ENCODE results near the gene SLC38A9.
"Not testable (repeated sequence)": the region's sequence is repeated elsewhere in the genome, so short reads cannot be mapped to it uniquely, and the experiment has no call there.

SLC38A9 gene

DNA sequence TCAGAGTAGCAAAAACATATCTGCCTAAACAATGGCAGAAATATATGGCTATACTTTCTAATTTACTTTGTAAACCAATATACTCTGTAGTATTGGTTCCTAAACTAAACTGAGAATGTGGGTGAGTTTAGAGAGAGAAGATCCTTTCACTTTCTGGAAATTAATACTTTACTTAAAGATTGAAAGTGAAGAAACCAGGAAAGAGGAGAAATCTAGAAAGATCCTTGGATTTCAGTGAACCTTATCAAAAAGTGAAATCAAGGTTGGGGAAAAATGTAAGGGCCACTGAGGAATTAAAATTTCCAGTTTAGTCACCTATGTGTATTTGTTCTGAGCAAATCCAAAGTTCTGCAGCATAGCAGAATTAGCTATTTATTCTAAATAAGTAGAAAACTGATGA, 5.9 kb downstream of the SLC38A9 start:
- DNase-seq (ENCODE audit: low read depth) = no peak

DNA sequence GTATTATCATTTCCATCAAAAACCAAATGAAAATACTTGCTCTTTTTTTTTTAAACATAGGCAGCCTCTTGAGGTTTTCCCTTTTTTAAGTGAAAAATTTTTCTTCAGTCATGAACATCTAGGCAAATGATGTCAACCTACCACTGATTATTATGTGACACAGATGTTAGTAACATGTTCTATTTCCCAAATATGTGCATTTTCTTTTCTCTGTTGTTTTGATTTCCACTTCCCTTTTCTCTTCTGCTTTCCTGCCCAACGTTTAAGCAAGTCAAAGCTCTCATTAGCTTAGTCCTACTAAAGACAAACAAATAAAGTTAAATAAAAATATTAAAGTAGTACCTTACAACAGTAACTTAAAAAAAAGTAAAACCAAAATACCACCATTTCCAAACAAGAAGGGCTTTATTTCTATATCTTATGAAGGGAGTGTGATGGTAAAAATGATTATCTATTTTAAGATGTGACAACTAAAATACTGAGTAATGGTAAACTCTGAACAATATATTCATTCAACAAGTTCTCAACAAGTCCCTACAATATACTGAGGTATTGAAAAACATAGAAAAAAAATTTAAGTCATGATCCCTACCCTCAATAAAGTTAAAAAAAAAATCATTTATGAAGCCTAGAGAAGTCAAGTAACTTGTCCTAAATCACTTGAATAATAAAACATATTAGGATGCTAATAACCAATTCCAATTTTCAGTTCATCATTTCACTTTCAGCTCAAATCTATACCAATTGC, 9.4 kb downstream of the SLC38A9 start:
- DNase-seq (ENCODE audit: low read depth) = no peak

DNA sequence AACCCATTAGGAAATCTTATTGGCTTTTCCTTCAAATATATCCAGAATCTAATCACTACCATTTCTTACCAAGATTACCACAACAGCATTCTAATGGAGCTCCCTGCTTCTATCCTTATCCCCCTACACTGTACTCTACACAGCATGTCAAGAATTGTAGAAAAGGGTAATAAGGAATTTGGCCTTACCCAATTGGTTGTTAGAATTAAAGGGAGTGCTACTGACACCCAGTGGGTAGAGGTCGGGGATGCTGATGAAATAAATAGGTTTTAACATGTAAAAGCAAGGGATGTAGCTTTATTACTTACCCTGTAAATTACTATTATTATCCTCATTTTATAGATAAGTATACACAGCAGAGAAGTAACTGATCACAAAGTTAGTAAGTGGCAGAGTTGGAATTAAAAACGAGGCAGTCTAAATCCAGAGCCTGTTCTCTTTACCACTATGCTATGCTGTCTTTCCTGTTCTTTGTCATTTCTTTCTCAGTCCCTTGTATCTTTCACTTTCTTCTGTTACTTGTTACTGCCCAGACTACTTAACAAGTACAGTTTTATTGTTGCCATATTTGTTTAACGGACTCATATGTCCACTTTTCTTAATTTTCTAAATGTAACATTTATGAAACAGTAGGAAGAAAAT, 10.5 kb downstream of the SLC38A9 start:
- DNase-seq (ENCODE audit: low read depth) = no peak

DNA sequence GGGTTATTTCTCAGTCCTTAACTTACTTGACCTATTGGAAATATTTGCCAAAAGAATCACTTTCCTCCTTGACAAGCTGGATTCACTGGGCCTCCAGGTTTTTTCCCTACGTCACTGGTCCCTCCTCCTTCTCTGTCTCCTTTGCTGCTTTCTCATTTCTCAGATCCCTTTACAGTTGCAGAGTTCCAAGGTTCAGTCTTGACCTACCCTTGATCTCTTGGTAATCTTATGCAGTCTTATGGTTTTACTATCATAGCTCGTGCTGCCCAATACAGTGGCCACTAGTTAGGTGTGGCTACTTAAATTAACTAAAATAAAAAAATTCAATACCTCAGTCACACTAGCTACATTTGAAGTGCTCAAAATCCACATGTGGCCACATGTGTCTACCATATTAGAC, 11.4 kb downstream of the SLC38A9 start:
- no peak for DNase-seq (ENCODE audit: low read depth)

DNA sequence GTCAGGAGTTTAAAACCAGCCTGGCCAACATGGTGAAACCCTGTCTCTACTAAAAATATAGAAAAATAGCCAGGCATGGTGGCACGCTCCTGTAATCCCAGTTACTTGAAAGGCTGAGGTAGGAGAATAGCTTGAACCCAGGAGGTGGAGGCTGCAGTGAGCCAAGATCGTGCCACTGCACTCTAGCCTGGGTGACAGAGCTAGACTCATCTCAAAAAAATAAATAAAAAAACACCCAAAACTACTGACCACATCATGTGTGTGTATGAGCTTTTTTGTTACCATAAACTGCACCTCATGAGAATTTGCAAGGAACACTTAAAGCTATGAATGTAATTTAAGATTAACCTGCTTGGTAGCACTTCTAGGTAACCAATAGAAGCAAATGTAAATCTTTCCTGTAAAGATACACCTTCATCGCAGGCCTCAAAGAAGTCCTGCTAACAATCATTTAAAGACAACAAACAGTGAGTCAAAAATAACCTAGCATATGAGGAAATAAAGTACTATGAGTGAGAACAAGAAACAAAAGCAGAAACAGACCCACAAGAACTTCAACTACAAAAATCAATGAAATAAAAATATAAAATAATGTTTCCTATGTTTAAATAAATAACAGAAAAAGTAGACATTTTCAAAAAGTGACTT, 13.0 kb downstream of the SLC38A9 start:
- no peak for DNase-seq (ENCODE audit: low read depth)

DNA sequence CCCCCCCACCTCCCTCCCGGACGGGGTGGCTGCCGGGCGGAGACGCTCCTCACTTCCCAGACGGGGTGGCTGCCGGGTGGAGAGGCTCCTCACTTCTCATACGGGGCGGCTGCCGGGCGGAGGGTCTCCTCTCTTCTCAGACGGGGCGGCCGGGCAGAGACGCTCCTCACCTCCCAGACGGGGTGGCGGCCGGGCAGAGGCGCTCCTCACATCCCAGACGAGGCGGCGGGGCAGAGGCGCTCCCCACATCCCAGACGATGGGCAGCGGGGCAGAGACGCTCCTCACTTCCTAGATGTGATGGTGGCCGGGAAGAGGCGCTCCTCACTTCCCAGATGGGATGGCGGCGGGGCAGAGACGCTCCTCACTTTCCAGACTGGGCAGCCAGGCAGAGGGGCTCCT, 15.4 kb downstream of the SLC38A9 start:
- DNase-seq (ENCODE audit: low read depth) = not testable (repeated sequence)

DNA sequence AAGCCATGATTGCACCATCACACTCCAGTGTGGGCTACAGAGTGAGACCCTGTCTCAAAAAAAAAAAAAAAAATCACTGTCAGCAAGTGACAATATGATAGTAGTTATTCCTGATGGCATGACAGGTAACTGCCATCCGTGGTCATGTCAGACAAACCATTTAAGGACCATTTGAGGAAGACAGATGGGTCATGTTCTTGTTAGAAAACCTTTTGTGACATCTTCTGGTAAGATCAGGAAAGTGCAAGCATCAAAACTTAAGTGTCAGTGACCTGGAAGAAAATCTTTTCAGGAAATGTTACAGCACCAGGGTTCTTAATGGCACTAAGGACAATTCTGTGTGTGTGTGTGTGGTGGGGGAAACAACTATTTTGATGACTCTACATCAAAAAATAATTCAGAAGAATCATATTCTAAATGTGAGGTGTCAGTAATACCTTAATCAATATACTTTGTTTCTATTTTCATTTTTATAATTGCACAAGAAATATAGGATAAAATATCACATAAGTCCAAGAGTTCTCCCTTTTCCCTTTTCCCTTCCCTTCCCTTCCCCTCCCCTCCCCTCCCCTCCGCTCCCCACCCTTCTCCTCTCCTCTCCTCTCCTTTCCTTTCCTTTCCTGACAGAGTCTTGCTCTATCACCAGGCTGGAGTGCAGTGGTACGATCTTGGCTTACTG, 17.8 kb downstream of the SLC38A9 start:
- DNase-seq (ENCODE audit: low read depth) = no peak

DNA sequence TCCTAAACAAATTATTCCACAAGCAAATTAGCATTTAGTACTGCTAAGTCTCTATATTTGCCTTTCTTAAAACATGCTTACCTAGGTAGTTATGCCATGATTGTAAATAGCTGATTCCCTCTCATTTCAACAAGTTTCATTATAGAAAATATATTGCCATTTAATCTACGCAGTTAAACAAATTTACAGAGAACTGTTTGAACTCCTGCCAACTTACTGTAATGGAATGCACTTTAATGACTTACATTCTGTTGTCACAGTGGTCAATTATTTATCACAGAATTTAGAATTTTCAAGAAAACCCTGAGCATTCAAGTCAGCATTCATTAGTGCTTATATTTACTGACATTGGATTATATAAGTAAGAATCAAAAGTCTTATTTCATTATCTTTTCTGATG, 19.6 kb downstream of the SLC38A9 start:
- DNase-seq (ENCODE audit: low read depth) = no peak

DNA sequence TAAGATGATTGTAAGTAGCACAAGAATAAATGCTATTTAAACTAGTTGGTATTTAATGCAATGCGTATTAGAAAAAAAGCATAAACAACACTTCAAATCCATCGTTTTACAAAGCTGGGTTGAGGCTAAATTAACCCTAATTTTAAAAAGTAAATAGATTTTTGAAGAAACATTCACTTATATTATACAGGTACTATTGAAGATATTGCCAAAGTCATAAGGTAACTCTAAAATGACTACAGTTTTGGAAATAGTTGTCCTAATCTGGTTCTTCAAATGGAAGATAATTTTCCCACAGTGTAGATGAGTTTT, 20.1 kb downstream of the SLC38A9 start:
- no peak for DNase-seq (ENCODE audit: low read depth)

DNA sequence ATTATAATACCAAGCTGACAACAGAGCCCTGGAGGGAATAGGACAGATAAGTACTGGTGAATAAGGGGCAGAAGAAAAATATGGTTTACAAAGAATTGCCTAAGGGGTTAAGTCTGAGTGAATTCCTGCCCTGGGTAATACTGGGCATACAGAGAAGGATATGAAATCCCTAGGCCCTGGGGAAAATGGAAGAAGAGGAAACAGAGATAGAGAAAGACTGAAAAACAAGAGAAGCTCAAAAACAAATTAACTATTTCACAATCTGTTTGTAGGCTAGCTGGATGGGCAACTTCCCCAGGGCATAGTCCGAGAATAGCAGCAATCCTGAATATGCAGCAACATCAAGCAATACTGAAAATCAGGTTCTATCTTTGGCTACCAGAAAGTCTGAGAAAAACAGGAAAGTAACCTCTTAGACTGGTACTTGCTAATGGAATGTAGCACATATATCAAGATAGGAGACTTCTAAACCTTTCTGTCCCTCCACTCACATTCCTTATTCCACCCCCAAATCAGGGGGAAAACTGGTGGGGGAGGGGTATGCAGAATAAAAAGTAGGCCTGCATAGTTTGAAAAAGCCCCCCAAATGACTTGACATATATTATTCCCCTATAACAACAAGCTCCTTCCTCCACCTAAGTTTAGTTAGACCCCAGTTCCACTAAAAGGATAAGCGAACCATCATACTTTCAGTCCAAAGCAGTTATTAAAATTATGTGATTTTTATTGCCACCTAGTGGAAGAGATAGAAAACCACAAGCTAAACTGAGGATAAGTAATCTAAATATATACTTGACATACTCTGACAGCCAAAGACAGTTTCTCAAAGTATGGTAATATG, 20.6 kb downstream of the SLC38A9 start:
- DNase-seq (ENCODE audit: low read depth) = no peak

DNA sequence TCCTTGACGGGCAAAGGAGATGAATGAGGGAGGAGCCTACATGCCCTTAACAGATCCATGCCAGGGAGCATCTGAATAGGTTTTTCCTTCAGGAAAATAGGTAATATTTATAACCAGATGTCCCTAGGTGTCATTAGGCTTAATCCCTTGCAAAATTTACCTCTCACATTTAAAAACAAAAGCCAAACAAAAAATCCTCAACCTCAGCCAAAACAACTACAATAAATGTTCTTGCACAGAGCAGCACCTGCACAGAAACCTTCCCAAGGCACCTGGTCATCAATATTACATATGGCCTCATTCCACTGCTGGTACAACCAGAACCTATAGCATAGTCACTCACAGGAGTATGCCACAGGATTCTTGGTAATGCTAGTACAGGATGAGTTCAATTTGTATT, 30.1 kb downstream of the SLC38A9 start:
- no peak for DNase-seq (ENCODE audit: low read depth)

DNA sequence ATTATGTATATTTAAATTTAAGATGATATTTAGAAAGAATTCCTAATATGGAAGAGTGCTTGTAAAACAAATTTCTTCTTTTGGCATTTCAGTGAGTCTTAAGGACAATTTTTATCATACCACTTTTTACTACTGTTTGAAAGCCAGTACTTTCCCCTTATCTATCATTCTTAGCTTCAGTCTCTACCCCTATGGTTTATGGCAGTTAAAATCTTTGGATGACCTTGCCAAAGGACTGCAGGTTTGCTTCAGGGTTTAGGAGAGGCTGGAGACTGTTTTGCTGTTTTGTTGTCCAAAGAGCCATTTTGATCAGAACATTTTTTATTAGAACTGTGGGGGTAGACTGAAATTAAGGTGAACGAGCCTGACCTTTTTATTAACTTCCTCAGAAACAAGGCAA, 30.8 kb downstream of the SLC38A9 start:
- DNase-seq (ENCODE audit: low read depth) = no peak

DNA sequence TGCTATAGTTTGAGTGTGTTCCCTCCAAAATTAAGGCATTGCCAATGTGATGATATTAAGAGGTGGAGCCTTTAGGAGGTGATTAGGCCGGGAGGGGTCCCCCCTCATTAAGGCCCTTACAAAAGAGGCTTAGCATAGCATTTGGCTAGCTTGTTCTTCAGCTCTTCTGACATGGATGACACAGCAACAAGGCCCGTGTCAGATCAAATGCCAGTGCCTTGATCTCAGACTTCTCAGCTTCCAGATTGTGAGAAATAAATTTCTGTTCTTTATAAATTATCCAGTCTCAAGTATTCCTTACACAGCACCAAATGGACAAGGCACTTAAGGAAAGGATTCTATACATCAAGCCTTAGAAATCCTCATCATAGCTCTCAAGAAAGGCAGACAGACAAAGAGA, 31.8 kb downstream of the SLC38A9 start:
- DNase-seq (ENCODE audit: low read depth) = no peak

DNA sequence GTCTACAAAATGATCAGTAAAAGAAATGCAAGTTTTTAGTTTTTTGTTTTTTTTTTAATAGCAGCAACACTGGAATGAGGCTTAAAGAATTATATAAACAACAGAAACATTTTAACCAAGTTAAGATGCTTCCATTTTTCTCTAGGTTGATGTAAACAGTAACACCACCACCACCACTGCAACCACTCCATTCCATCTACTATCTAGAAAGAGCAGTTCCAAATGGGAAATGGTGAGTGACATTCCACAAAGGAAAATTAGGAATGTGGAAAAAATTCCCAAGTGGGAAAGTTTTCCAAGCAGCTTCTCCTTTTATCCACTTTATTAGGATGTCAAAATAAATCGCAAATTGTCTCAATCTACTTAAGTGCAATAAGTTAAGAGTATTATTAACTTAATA, 32.6 kb downstream of the SLC38A9 start:
- DNase-seq (ENCODE audit: low read depth) = no peak

DNA sequence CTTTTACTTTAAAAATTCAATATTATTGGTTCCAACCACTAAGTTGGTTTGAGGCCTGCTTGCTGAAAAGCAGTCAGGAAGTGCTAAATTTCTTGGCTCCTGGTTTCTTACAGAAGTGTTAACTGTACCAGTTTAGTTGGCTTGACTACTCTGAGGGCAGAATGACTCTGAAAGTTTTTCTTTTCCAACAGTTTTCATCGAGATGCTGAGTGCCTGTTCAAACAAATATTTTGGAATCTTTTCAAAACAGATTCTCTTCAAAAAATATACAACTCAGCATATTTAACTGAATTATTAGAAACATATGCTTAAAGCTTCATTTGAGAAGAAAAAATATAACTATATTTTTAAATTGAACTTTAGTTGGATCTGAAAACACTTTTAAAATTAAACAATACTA, 37.0 kb downstream of the SLC38A9 start:
- no peak for DNase-seq (ENCODE audit: low read depth)

DNA sequence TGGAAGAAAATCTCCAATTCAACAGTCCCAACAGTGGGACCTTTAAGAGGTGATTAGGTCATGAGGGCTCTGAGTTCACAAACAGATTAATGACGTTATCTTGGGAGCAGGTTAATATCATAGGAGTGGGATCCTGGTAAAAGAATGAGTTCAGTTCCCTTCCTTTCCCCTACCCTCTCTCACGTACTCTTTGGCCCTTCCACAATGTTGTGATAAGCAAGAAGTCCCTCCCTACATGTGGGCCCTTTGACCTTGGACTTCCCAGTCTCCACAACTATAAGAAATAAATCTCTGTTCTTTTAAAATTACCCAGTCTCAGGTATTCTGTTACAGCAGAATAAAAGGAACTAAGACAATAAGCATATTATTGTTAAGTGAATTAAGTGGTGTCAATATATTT, 37.8 kb downstream of the SLC38A9 start:
- DNase-seq (ENCODE audit: low read depth) = no peak

DNA sequence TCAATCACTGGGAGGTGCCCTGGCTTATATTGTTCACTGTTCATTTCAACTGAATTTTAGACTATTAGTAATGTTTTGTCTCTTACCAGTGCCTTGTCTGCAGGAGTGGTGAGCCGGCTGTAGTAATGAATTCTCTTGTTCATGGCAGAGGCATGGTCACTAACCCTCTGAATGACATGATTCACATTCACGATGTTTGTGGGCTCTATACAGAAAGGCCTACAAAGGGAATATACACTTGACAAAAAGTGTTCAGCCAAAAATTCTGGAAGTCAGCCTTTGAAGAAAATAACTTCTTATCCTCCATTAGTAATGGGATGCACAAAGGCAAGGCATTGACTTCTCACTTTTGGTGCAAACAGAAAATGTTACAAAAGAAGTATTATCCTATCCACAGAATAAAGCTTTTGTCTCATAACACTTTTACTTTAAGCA, 39.6 kb downstream of the SLC38A9 start:
- no peak for DNase-seq (ENCODE audit: low read depth)

DNA sequence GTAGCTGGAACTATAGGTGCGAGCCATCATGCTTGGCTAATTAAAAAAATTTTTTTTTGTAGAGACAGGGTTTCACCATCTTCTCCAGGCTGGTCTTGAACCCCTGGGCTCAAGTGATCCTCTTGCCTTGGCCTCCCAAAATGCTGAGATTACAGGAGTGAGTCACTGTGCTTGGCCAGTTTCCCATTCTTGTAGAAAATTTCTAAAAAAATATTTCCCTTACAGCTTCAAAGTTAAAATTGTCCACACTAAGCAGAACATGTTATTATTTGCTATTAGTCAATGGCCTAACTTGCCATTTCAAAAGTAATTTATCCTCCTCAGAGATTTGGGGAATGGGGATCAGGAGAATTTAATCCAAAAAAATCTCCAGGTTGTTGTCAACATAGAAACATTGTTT, 40.1 kb downstream of the SLC38A9 start:
- no peak for DNase-seq (ENCODE audit: low read depth)

DNA sequence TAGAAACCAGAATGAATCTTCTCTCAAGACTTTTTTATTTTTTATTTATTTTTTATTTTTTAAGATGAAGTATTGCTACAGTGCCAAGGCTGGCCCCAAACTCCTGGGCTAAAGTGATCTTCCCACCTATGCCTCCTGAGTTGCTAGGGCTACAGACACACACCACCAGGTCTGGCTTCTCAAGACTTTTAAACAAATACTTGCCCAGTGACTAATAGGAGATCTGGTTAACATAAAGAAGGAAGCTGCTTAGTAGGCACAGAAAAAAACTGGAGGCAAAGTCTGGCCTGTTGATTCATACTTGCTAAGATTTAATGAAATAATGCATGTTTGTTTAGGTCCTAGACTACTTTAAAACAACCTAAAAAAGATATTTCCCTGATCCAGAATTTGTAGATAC, 43.8 kb downstream of the SLC38A9 start:
- DNase-seq (ENCODE audit: low read depth) = no peak

DNA sequence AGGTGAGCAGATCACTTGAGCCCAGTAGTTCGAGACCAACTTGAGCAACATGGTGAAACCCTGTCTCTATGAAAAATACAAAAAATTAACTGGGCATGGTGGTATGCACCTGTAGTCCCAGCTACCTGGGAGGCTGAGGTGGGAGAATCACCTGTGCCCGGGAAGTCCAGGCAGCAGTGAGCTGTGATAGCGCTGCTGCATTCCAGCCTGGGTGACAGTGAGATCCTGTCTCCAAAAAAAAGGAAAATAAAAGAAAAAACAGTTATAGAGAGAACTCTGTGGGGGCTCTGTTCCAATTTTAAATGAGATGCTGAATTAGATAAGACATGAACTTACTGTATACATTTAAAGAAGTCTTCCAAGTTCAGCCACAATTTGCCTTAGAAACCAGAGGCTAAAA, 44.2 kb downstream of the SLC38A9 start:
- DNase-seq (ENCODE audit: low read depth) = no peak

DNA sequence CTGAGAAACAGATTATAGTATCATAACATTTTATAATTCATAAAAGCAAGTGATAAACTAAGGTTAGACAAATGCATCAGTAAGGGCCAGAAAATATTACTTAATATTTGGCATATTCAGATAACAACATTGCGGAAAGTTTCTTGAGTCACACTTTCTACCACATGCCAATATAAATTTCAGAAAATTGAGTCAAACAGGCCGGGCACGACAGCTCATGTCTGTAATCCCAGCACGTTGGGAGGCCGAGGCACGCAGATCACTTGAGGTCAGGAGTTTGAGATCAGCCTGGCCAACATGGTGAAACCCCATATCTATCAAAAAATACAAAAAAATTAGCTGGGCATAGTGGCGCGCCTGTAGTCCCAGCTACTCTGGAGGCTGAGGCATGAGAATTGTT, 47.1 kb downstream of the SLC38A9 start:
- DNase-seq (ENCODE audit: low read depth) = no peak

DNA sequence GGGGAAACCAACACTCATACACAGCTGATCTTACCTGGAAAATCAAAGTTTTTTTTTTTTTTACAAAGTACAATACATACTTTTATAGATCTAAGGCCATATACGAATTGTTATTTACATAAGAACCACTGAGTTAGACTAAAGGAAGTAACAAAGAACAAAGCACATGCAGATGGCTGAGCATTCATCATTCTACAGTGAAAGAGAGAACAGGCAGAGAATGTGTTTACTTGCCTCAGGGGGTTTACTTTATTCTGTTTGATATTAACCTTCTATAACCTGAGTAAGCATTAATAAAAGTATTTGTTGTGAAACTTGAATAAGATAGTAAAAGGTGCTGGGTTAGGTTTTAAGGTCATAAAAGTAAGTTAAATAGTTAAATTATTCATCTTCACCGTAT, 54.7 kb downstream of the SLC38A9 start:
- DNase-seq (ENCODE audit: low read depth) = no peak

All from activated T-cell treated with anti-CD3 and anti-CD28 coated beads for 1 hour (primary cell).